Thoracic aorta (tissue), 2 donors: Measurements from ENCODE around the gene NKX6-2. TPM values are rescaled to one million over a fixed set of nuclear protein-coding genes. Genes with fewer than 3 reads are reported as not detected.
"Not testable (repeated sequence)": the region's sequence is repeated elsewhere in the genome, so short reads cannot be mapped to it uniquely, and the experiment has no call there.

Experiments used
- ATAC-seq: fragments of 150-250 bp; one replicate; pipeline ENCODE4 v1.8.0; 2017; ENCODE audit warnings: low read depth; ENCODE audit not compliant: insufficient number of reproducible peaks, low FRiP score
- DNase-seq: peaks from one replicate; pipeline ENCODE4 v3.0.0-alpha.2; 2020; ENCODE audit warnings: low spot score
- H3K27ac ChIP-seq, 2 donors: fragments of 200-600 bp; sonication (generic); 1 replicate in 1 of 2; 2 replicates in 1 of 2; pipeline ENCODE4 v1.5.1; 2016; ENCODE audit warnings: mild to moderate bottlenecking in 2 of 2, moderate library complexity in 2 of 2
- H3K27me3 ChIP-seq: fragments of 200-600 bp; sonication (generic); replicated peaks from 2 replicates; pipeline ENCODE4 v1.6.0; 2016; ENCODE audit warnings: mild to moderate bottlenecking; ENCODE audit not compliant: insufficient read depth
- H3K36me3 ChIP-seq: fragments of 200-600 bp; sonication (generic); one replicate; pipeline ENCODE4 v1.5.1; 2016
- H3K4me1 ChIP-seq, 2 donors: fragments of 200-600 bp; sonication (generic); 1 replicate in 1 of 2; 2 replicates in 1 of 2; pipeline versions ENCODE4 v1.5.1 to v1.6.0; 2016; ENCODE audit warnings: low read depth in 2 of 2, mild to moderate bottlenecking in 1 of 2; ENCODE audit not compliant: control insufficient read depth in 1 of 2
- H3K4me3 ChIP-seq: fragments of 200-600 bp; sonication (generic); 2 replicates; pipeline ENCODE4 v1.5.1; 2016; ENCODE audit warnings: mild to moderate bottlenecking
- H3K9me3 ChIP-seq: fragments of 200-600 bp; sonication (generic); 2 replicates; pipeline ENCODE4 v1.5.1; 2016
- CTCF ChIP-seq: fragments of 200-600 bp; sonication (generic); IDR thresholded peaks from one replicate; pipeline ENCODE4 v1.5.1; 2019; ENCODE audit warnings: antibody characterized with exemption
- total RNA-seq, 2 donors: library from RNA; depleted of rRNA; stranded (reverse); fragments of >200 nt; gene quantifications; one replicate each; pipeline versions ENCODE4 v1.1.0 to v1.2.3, GENCODE V29; 2016

NKX6-2 gene
- total RNA-seq, 2 donors from 2014 or later: 19.8 TPM; not detected in 1

- H3K27ac ChIP-seq: no peak overlapping the region
- H3K9me3 ChIP-seq: no peaks in the 10 kb centered on the region
- H3K4me3 ChIP-seq: no peak overlapping the region
- ATAC-seq (no peak), DNase-seq (no peak)
- no peak for TF ChIP-seq CTCF
- peaks cover 0 to 11% of the 10 kb centered on the region in 2 donors for H3K4me1 ChIP-seq
- H3K36me3 ChIP-seq: peaks cover 12% of the 10 kb centered on the region
- no peaks in the 10 kb centered on the region for H3K27me3 ChIP-seq
These were observed 41.9 kb downstream of the NKX6-2 start for GRCh38 chr10:132743925-132744490.

GRCh38 chr10:132743196-132743924 is 42.6 kb downstream of the NKX6-2 start:
- not testable (repeated sequence) for DNase-seq

GRCh38 chr10:132742837-132743194 is 43.1 kb downstream of the NKX6-2 start:
- Histone ChIP-seq H3K4me3 (no peak overlapping the region), H3K4me1 (no peaks in the 10 kb centered on the region), H3K27ac (no peak overlapping the region), H3K36me3 (peaks cover 12% of the 10 kb centered on the region), H3K9me3 (no peaks in the 10 kb centered on the region), H3K27me3 (no peaks in the 10 kb centered on the region)
- no peak for DNase-seq
- no peak for ATAC-seq
- no peak for TF ChIP-seq CTCF

More at GRCh38 chr10:132743196-132743924, 42.6 kb downstream of the NKX6-2 start:
- H3K9me3 ChIP-seq, H3K27ac ChIP-seq, H3K4me1 ChIP-seq, ATAC-seq, H3K4me3 ChIP-seq, H3K27me3 ChIP-seq: not testable (repeated sequence)
- peaks cover 12% of the 10 kb centered on the region for H3K36me3 ChIP-seq

GRCh38 chr10:132742167-132742836 is 43.6 kb downstream of the NKX6-2 start:
- no peak for ATAC-seq
- Histone ChIP-seq H3K4me3 (no peak overlapping the region), H3K27me3 (no peaks in the 10 kb centered on the region), H3K36me3 (peaks cover 12% of the 10 kb centered on the region), H3K4me1 (no peaks in the 10 kb centered on the region), H3K27ac (no peak overlapping the region), H3K9me3 (no peaks in the 10 kb centered on the region)
- no peak for DNase-seq
- TF ChIP-seq CTCF: no peak

- DNase-seq (no peak), ATAC-seq (no peak)
- Histone ChIP-seq H3K9me3 (no peaks in the 10 kb centered on the region), H3K4me3 (no peak overlapping the region), H3K4me1 (no peaks in the 10 kb centered on the region), H3K27me3 (no peaks in the 10 kb centered on the region), H3K27ac (no peak overlapping the region), H3K36me3 (peaks cover 15% of the 10 kb centered on the region)
- TF ChIP-seq CTCF: no peak
These were observed 45.4 kb downstream of the NKX6-2 start for GRCh38 chr10:132740588-132740987.
